IPS DF 6.9 (cell line): ENCODE measurements around the gene LRP8.

ENCODE experiments used
- DNase-seq: peaks from one replicate; pipeline ENCODE4 v3.0.0-alpha.2; 2013; ENCODE audit warnings: low read depth, low spot score
- H3K27ac ChIP-seq: one replicate; pipeline ENCODE4 v1.5.1; 2013; ENCODE audit warnings: low read length, control low read depth
- H3K27me3 ChIP-seq: 2 replicates; pipeline ENCODE4 v1.6.1; 2013; ENCODE audit warnings: mild to moderate bottlenecking, low read length; ENCODE audit not compliant: control insufficient read depth, insufficient read depth
- H3K36me3 ChIP-seq: 2 replicates; pipeline ENCODE4 v1.6.1; 2013; ENCODE audit warnings: low read length; ENCODE audit not compliant: control insufficient read depth, insufficient read depth
- H3K4me1 ChIP-seq: 2 replicates; pipeline ENCODE4 v1.6.1; 2013; ENCODE audit warnings: low read length; ENCODE audit not compliant: control insufficient read depth, insufficient read depth
- H3K4me3 ChIP-seq: 2 replicates; pipeline ENCODE4 v1.5.1; 2013; ENCODE audit warnings: mild to moderate bottlenecking, low read length
- H3K9me3 ChIP-seq: 2 replicates; pipeline ENCODE4 v1.6.1; 2013; ENCODE audit warnings: low read length, inconsistent platforms; ENCODE audit not compliant: control insufficient read depth, insufficient read depth
- WGBS: extraction: QIAGEN DNeasy Blood & Tissue Kit; methylation state at CpG from one replicate; pipeline ENCODE4 v1.1.7; 2013; ENCODE audit warnings: mixed read lengths, missing lambda C conversion rate; ENCODE audit not compliant: insufficient read length, insufficient coverage; 5-methylcytosine and 5-hydroxymethylcytosine counted together

The LRP8 gene

GRCh38 chr1:53303726-53304515 lies 23.9 kb downstream of the LRP8 start:
- Histone ChIP-seq H3K27me3 (no peaks in the 10 kb centered on the region), H3K4me1 (0 out of 2 replicates have a peak, but pooled peaks cover 4% of the 10 kb centered on the region), H3K4me3 (no peak overlapping the region), H3K9me3 (no peaks in the 10 kb centered on the region), H3K27ac (no peak overlapping the region), H3K36me3 (no peaks in the 10 kb centered on the region; the same call in 1 of the 2 replicates)
- no CpG with 5 or more reads among the region's 14 CpGs for WGBS
- no peak for DNase-seq

DNA sequence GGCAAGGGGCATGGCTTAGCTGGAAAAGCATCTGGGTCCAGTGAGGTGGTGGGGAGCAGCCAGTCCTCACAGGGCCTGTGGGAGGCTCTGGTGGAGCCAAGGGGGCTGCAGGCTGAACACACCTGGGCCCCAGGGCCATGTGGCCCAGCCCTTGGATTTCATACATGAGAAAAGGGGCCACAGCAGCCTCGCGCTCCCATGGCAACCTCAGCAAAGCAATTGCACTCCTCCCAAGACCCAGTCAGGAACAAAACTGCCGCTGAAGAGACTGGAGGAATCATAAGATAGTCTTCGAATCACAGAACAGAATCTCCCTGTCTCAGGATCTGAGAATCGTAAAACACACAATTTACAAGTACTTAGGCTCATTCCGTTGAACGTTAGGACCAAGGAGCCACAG lies 24.6 kb downstream of the LRP8 start:
- Histone ChIP-seq H3K27ac (no peak overlapping the region), H3K4me3 (no peak overlapping the region), H3K9me3 (no peaks in the 10 kb centered on the region), H3K4me1 (0 out of 2 replicates have a peak, but pooled peaks cover 4% of the 10 kb centered on the region), H3K27me3 (no peaks in the 10 kb centered on the region), H3K36me3 (no peaks in the 10 kb centered on the region; the same call in 1 of the 2 replicates)
- no peak for DNase-seq
- WGBS: no CpG with 5 or more reads among the region's 7 CpGs

DNA sequence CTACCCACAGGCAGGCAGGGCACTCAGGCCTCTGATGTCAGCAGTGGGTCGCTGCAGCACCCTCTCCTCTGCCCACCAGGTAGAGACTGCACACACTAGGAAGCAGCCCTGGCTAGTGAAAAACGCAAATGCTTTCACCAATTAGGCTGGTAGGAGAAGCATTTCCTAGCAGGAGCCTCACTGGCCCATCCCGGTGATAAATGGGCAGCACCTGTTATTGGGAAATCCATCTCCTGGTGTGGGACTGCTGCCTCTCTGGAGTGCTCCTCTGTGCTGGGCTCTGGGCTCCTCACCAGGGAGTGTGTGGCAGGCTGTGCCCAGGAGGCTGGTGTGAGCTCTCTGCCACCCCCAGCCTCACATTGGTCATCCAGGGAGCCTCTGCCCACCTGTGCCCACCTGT lies 28.6 kb downstream of the LRP8 start:
- no peaks in the 10 kb centered on the region for H3K36me3 ChIP-seq
- no peak overlapping the region for H3K27ac ChIP-seq
- WGBS: no CpG with 5 or more reads among the region's 3 CpGs
- no peak for DNase-seq
- H3K4me3 ChIP-seq: no peak overlapping the region
- H3K27me3 ChIP-seq: no peaks in the 10 kb centered on the region
- H3K9me3 ChIP-seq: no peaks in the 10 kb centered on the region
- H3K4me1 ChIP-seq: no peaks in the 10 kb centered on the region; the same call in 1 of the 2 replicates

DNA sequence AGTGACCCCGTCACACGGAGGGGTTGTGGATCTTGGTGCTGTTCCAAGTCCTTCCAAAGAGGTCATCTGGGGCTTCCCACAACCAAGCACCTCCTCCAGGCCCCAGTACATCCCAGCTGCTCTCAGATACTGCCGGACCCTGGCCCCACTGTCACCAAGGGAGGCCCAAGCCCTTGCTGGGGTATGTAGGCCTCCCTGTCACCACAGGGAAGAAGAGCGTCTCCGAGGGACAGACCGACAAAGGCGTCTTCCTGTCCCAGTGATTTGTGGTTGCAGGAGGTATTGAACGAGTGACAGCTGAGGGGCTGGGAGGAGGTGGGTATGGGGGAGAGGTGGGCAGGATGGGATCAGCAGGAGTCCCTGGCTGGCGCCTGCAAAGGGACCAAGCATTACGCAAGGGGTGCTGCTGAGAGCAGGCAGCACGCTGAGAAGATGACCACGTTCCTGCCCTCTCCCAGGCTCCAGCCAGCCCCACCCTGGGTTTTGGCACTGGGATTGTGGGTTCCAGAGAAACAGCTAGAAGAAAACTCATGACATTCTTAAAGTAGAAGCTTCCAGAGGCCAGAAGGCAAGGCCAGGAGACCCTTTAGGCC lies 29.7 kb downstream of the LRP8 start:
- Histone ChIP-seq H3K9me3 (no peaks in the 10 kb centered on the region), H3K27me3 (no peaks in the 10 kb centered on the region), H3K36me3 (no peaks in the 10 kb centered on the region), H3K4me1 (no peaks in the 10 kb centered on the region; the same call in 1 of the 2 replicates), H3K4me3 (no peak overlapping the region), H3K27ac (no peak overlapping the region)
- no CpG with 5 or more reads among the region's 12 CpGs for WGBS
- no peak for DNase-seq

DNA sequence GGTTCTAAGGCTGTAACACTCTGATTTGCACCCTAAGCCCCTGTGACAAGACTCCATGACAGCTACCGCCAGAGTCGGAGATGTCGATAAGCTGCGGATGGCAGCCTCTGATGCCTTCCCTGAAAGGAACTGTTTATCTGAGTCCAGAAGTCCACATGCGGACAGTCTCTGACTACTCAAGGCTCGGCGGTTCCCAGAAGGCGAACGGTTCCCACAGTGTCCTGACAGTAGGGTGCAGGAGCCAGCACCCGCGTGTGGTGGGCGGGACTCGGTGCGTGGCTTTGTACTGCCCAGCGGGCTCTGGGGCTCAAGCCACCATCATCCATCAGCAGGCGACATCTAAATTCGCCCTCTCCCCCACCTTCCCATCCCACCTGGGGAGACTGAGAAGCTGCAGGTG lies 30.7 kb downstream of the LRP8 start:
- Histone ChIP-seq H3K4me1 (no peaks in the 10 kb centered on the region; the same call in 1 of the 2 replicates), H3K36me3 (no peaks in the 10 kb centered on the region)

GRCh38 chr1:53296117-53296749 lies 31.6 kb downstream of the LRP8 start:
- Histone ChIP-seq H3K4me1 (no peaks in the 10 kb centered on the region; the same call in 1 of the 2 replicates), H3K27ac (no peak overlapping the region), H3K27me3 (no peaks in the 10 kb centered on the region), H3K36me3 (no peaks in the 10 kb centered on the region), H3K4me3 (no peak overlapping the region), H3K9me3 (no peaks in the 10 kb centered on the region)
- no CpG with 5 or more reads among the region's 12 CpGs for WGBS
- no peak for DNase-seq

More for the DNA sequence above, 30.7 kb downstream of the LRP8 start:
- no peak overlapping the region for H3K4me3 ChIP-seq
- H3K27me3 ChIP-seq: no peaks in the 10 kb centered on the region
- no CpG with 5 or more reads among the region's 17 CpGs for WGBS
- no peaks in the 10 kb centered on the region for H3K9me3 ChIP-seq
- no peak overlapping the region for H3K27ac ChIP-seq
- no peak for DNase-seq

GRCh38 chr1:53295726-53296116 lies 32.1 kb downstream of the LRP8 start:
- no peak overlapping the region for H3K27ac ChIP-seq
- H3K36me3 ChIP-seq: no peaks in the 10 kb centered on the region
- no peak for DNase-seq
- no CpG with 5 or more reads among the region's 4 CpGs for WGBS
- no peaks in the 10 kb centered on the region for H3K27me3 ChIP-seq
- H3K4me3 ChIP-seq: no peak overlapping the region
- no peaks in the 10 kb centered on the region; the same call in 1 of the 2 replicates for H3K4me1 ChIP-seq
- no peaks in the 10 kb centered on the region for H3K9me3 ChIP-seq

GRCh38 chr1:53295295-53295694 lies 32.6 kb downstream of the LRP8 start:
- DNase-seq: no peak
- Histone ChIP-seq H3K27me3 (no peaks in the 10 kb centered on the region), H3K9me3 (no peaks in the 10 kb centered on the region), H3K4me1 (no peaks in the 10 kb centered on the region; the same call in 1 of the 2 replicates), H3K36me3 (no peaks in the 10 kb centered on the region), H3K4me3 (no peak overlapping the region), H3K27ac (no peak overlapping the region)
- no CpG with 5 or more reads among the region's 3 CpGs for WGBS

- H3K27me3 ChIP-seq: no peaks in the 10 kb centered on the region
- H3K4me3 ChIP-seq: no peak overlapping the region
- no peak for DNase-seq
- no peaks in the 10 kb centered on the region for H3K9me3 ChIP-seq
- H3K36me3 ChIP-seq: peaks cover under 1% of the 10 kb centered on the region; the same call in 1 of the 2 replicates
- H3K27ac ChIP-seq: no peak overlapping the region
- WGBS: no CpG with 5 or more reads among the region's 9 CpGs
- no peaks in the 10 kb centered on the region; the same call in 1 of the 2 replicates for H3K4me1 ChIP-seq
Measured at GRCh38 chr1:53294567-53294966, 33.3 kb downstream of the LRP8 start.

- peaks cover 6% of the 10 kb centered on the region; the same call in 1 of the 2 replicates for H3K36me3 ChIP-seq
Measured at GRCh38 chr1:53294061-53294460, 33.8 kb downstream of the LRP8 start.

More at GRCh38 chr1:53294061-53294460, 33.8 kb downstream of the LRP8 start:
- DNase-seq: no peak
- Histone ChIP-seq H3K4me1 (no peaks in the 10 kb centered on the region; the same call in 1 of the 2 replicates), H3K9me3 (no peaks in the 10 kb centered on the region), H3K27me3 (no peaks in the 10 kb centered on the region), H3K27ac (no peak overlapping the region), H3K4me3 (no peak overlapping the region)
- no CpG with 5 or more reads among the region's 3 CpGs for WGBS
